Panc1 (cell line): ENCODE measurements around the gene OR2D2. TPM values are rescaled to one million over a fixed set of nuclear protein-coding genes. Genes with fewer than 3 reads are reported as not detected.

Experiments used
- ATAC-seq: fragments of 200-7000 bp; cut with Tn5 transposase; 2 replicates; pipeline ENCODE4 v1.9.1; 2020; ENCODE audit warnings: mild to moderate bottlenecking, moderate library complexity
- Bru-seq: library from RNA; stranded (reverse); fragments of 400-500 nt; gene quantifications from one replicate; lab custom pipeline; 2021; lab: Mats Ljungman, UMichigan
- BruChase-seq, 2 experiments: library from RNA; stranded (reverse); fragments of 400-500 nt; gene quantifications; one replicate each; lab custom pipeline; 2021; lab: Mats Ljungman, UMichigan
- BruUV-seq: library from RNA; stranded (reverse); fragments of 400-500 nt; replicated peaks from 2 replicates; lab custom pipeline; 2021; lab: Mats Ljungman, UMichigan
- CTCF ChIA-PET: fragments of 300-600 bp; sonication (Branson Sonifier 250); formaldehyde crosslinking; loops from one replicate; lab custom pipeline; 2022; ENCODE audit warnings: antibody characterized with exemption; lab: Charles Lee
- POLR2A ChIA-PET: fragments of 300-600 bp; sonication (Branson Sonifier 250); formaldehyde crosslinking; loops from one replicate; lab custom pipeline; 2022; ENCODE audit warnings: antibody characterized with exemption; lab: Charles Lee
- DNase-seq: peaks from one replicate; pipeline ENCODE4 v3.0.0-alpha.2; 2010; ENCODE audit warnings: low read depth, low spot score
- H3K27ac ChIP-seq: 2 replicates; pipeline ENCODE4 v1.5.1; 2011; ENCODE audit warnings: mild to moderate bottlenecking, low read length, inconsistent platforms
- H3K27me3 ChIP-seq: fragments of 200-500 bp; sonication (Bioruptor generic); 2 replicates; pipeline ENCODE4 v1.6.0; 2014; ENCODE audit warnings: low read length, inconsistent platforms; ENCODE audit not compliant: control insufficient read depth, insufficient read depth
- H3K36me3 ChIP-seq: fragments of 200-500 bp; sonication (Bioruptor generic); 2 replicates; pipeline ENCODE4 v1.5.1; 2014; ENCODE audit warnings: inconsistent platforms, mild to moderate bottlenecking, low read length, moderate library complexity; ENCODE audit not compliant: control insufficient read depth, insufficient read depth
- H3K4me1 ChIP-seq: 2 replicates; pipeline ENCODE4 v1.5.1; 2011; ENCODE audit warnings: inconsistent platforms, mild to moderate bottlenecking, low read length, moderate library complexity; ENCODE audit not compliant: control insufficient read depth, insufficient read depth
- H3K4me3 ChIP-seq, 2 experiments: 2 replicates each; pipeline ENCODE4 v1.5.1; 2011 to 2012; ENCODE audit warnings: low read depth in 2 of 2, low read length in 2 of 2, mild to moderate bottlenecking in 2 of 2, inconsistent platforms in 1 of 2, moderate library complexity in 1 of 2
- H3K9me3 ChIP-seq: fragments of 200-500 bp; sonication (Bioruptor generic); 2 replicates; pipeline ENCODE4 v1.5.1; 2014; ENCODE audit warnings: low read depth, mild to moderate bottlenecking, inconsistent platforms, low read length, moderate library complexity; ENCODE audit not compliant: control insufficient read depth, insufficient read depth
- POLR2AphosphoS5 ChIP-seq: IDR thresholded peaks from 2 replicates; pipeline ENCODE4 v1.6.1; 2012; ENCODE audit warnings: mild to moderate bottlenecking, low read depth, low read length, moderate library complexity
- REST ChIP-seq, 2 experiments: IDR thresholded peaks; 2 replicates each; pipeline ENCODE4 v1.6.1; 2011 to 2012; ENCODE audit warnings: low read depth in 2 of 2, control low read depth in 1 of 2, low read length in 1 of 2, mild to moderate bottlenecking in 1 of 2, moderate library complexity in 1 of 2; ENCODE audit not compliant: insufficient read depth in 1 of 2
- SIN3A ChIP-seq: IDR thresholded peaks from 2 replicates; pipeline ENCODE4 v1.6.1; 2012; ENCODE audit warnings: low read depth, mild to moderate bottlenecking, low read length, moderate library complexity, borderline replicate concordance; ENCODE audit not compliant: insufficient read depth
- TCF7L2 ChIP-seq: IDR thresholded peaks from 2 replicates; pipeline ENCODE4 v1.6.1; 2011; ENCODE audit warnings: mild to moderate bottlenecking, low read depth, low read length, inconsistent platforms
- in situ Hi-C: cut with HindIII; loops from 2 replicates; pipeline ENCODE4 v1.10.0; 2016; ENCODE audit warnings: low sequenced_read_pairs, low pct_unique_long_range_greater_than_20kb
- intact Hi-C: fragments of 100-400 bp; cut with micrococcal nuclease; formaldehyde crosslinking; loops from one replicate; pipeline ENCODE4 v1.10.0; 2022; ENCODE audit not compliant: unreplicated experiment
- long read RNA-seq: library from polyadenylated mRNA; unstranded; transcript quantifications from one replicate; pipeline ENCODE4 v2.0.0, GENCODE V29; 2021; ENCODE audit not compliant: unreplicated experiment
- polyA plus RNA-seq: library from polyadenylated mRNA; unstranded; fragments of >200 nt; gene quantifications from one replicate; pipeline ENCODE4 v1.2.1, GENCODE V29; 2012; ENCODE audit warnings: missing spikeins; ENCODE audit not compliant: insufficient read length
- total RNA-seq: library from RNA; stranded (reverse); gene quantifications from one replicate; pipeline ENCODE4 v1.2.1, GENCODE V29; 2021; ENCODE audit not compliant: unreplicated experiment
- TF ChIP-seq, protein P1 (sequence below): fragments of 450-650 bp; IDR thresholded peaks from 2 replicates; pipeline ENCODE4 v1.5.1; 2017; ENCODE audit warnings: mild to moderate bottlenecking

OR2D2 gene
- total RNA-seq (0.49 TPM), Bru-seq, nascent RNA (percentile 54 among the genes with signal in this experiment), BruChase-seq, experiment 1, labeled RNA remaining after a 2-hour chase (percentile 71 among the genes with signal in this experiment), BruChase-seq, experiment 2, labeled RNA remaining after a 6-hour chase (percentile 68 among the genes with signal in this experiment)
- not detected for polyA plus RNA-seq
- long read RNA-seq = 0 reads

GRCh38 chr11:6892400-6892799 lies at the start of gene OR2D2:
Gene OR2D2, minus strand, starts transcription at chr11:6892500. Its CDS starts 0 bp downstream, at chr11:6892500.
- no peaks in the 10 kb centered on the region for H3K36me3 ChIP-seq
- POLR2A ChIA-PET = no interaction called here
- H3K27me3 ChIP-seq = no peaks in the 10 kb centered on the region
- BruUV-seq = no TSS peak
- no peaks in the 10 kb centered on the region for H3K4me1 ChIP-seq
- intact Hi-C loops = no loop called here
- no peaks in the 10 kb centered on the region for H3K9me3 ChIP-seq
- no peak within 1 kb of the TSS for H3K4me3 ChIP-seq
- TF ChIP-seq, protein P1, sequence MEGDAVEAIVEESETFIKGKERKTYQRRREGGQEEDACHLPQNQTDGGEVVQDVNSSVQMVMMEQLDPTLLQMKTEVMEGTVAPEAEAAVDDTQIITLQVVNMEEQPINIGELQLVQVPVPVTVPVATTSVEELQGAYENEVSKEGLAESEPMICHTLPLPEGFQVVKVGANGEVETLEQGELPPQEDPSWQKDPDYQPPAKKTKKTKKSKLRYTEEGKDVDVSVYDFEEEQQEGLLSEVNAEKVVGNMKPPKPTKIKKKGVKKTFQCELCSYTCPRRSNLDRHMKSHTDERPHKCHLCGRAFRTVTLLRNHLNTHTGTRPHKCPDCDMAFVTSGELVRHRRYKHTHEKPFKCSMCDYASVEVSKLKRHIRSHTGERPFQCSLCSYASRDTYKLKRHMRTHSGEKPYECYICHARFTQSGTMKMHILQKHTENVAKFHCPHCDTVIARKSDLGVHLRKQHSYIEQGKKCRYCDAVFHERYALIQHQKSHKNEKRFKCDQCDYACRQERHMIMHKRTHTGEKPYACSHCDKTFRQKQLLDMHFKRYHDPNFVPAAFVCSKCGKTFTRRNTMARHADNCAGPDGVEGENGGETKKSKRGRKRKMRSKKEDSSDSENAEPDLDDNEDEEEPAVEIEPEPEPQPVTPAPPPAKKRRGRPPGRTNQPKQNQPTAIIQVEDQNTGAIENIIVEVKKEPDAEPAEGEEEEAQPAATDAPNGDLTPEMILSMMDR = no peak
- TF ChIP-seq POLR2AphosphoS5 = no peak
- ATAC-seq = no peak
- no peak within 1 kb of the TSS for H3K27ac ChIP-seq
- CTCF ChIA-PET = no interaction called here
- DNase-seq = no peak
- in situ Hi-C loops = no loop called here

GRCh38 chr11:6941970-6942369 lies 49.7 kb upstream of the OR2D2 start:
- POLR2A ChIA-PET = no interaction called here
- intact Hi-C loops = no loop called here
- in situ Hi-C loops = no loop called here
- TF ChIP-seq REST (IDR thresholded peaks at IDR 0.05; ENCODE audit: insufficient read depth in 1 of 2, low read depth in 2 of 2, low read length in 1 of 2) (no peak), SIN3A (no peak), POLR2AphosphoS5 (no peak)
- no peaks in the 10 kb centered on the region for H3K27me3 ChIP-seq
- H3K27ac ChIP-seq = no peak overlapping the region
- no peaks in the 10 kb centered on the region for H3K9me3 ChIP-seq
- H3K4me3 ChIP-seq = no peak overlapping the region
- DNase-seq (no peak), ATAC-seq (no peak)
- H3K4me1 ChIP-seq = no peaks in the 10 kb centered on the region
- no TSS peak for BruUV-seq
- CTCF ChIA-PET = no interaction called here
- H3K36me3 ChIP-seq = no peaks in the 10 kb centered on the region

DNA sequence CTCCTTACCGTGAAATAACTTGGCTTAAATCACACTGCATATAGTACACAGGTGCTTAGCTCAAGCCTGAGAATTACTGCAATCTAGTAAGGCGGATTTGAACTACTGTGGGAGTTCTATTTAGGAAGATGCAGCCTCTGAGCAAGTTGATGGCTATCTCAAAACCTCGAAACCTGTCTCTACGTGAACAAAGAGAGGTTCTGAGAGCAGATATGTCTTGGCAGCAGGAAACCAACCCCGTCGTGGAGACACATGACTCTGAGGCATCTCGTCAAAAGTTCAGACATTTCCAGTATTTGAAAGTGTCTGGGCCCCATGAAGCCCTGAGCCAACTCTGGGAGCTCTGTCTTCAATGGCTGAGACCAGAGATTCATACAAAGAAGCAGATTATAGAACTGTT lies 39.8 kb upstream of the OR2D2 start:
- intact Hi-C loops = no loop called here
- DNase-seq (no peak), ATAC-seq (no peak)
- no peaks in the 10 kb centered on the region for H3K27me3 ChIP-seq
- H3K36me3 ChIP-seq = no peaks in the 10 kb centered on the region; the same call in 1 of the 2 replicates
- TF ChIP-seq REST (IDR thresholded peaks at IDR 0.05; ENCODE audit: insufficient read depth in 1 of 2, low read depth in 2 of 2, low read length in 1 of 2) (no peak), TCF7L2 (no peak), SIN3A (no peak), POLR2AphosphoS5 (no peak)
- TF ChIP-seq, protein P1 = no peak
- no peaks in the 10 kb centered on the region for H3K9me3 ChIP-seq
- BruUV-seq = no TSS peak
- in situ Hi-C loops = no loop called here
- peaks cover 8% of the 10 kb centered on the region; the same call in 1 of the 2 replicates for H3K4me1 ChIP-seq
- ChIA-PET POLR2A (no interaction called here), CTCF (no interaction called here)
- no peak overlapping the region for H3K27ac ChIP-seq
- no peak overlapping the region for H3K4me3 ChIP-seq
